Heart right ventricle (tissue), 16 donors: ENCODE data around the gene ROBO1. TPM values are rescaled to one million over a fixed set of nuclear protein-coding genes. Genes with fewer than 3 reads are reported as not detected.
"Not testable (repeated sequence)": the region's sequence is repeated elsewhere in the genome, so short reads cannot be mapped to it uniquely, and the experiment has no call there.

Experiments used
- ATAC-seq, 8 donors: fragments of 200-7000 bp; cut with Tn5 transposase; one replicate each; pipeline ENCODE4 v1.9.1; 2020; ENCODE audit warnings: mild to moderate bottlenecking in 8 of 8, moderate library complexity in 8 of 8, moderate number of reproducible peaks in 1 of 8
- DNase-seq, 2 donors: peaks; one replicate each; pipeline ENCODE4 v3.0.0-alpha.2; 2020
- H3K27ac ChIP-seq, 10 donors: fragments of 200-600 bp; sonication (generic) in 2 of 10; one replicate each; pipeline versions ENCODE4 v1.5.0 to v1.8.0; 2020 to 2022; ENCODE audit warnings: mild to moderate bottlenecking in 3 of 10
- H3K27me3 ChIP-seq, 7 donors: fragments of 200-600 bp; one replicate each; pipeline ENCODE4 v1.8.0; 2021 to 2022; ENCODE audit warnings: mild to moderate bottlenecking in 2 of 7
- H3K36me3 ChIP-seq, 9 donors: fragments of 200-600 bp; sonication (generic) in 1 of 9; one replicate each; pipeline versions ENCODE4 v1.5.0 to v1.8.0; 2020 to 2022; ENCODE audit warnings: mild to moderate bottlenecking in 2 of 9
- H3K4me1 ChIP-seq, 9 donors: fragments of 200-600 bp; sonication (generic) in 1 of 9; one replicate each; pipeline versions ENCODE4 v1.5.0 to v1.8.0; 2020 to 2022; ENCODE audit warnings: mild to moderate bottlenecking in 4 of 9
- H3K4me3 ChIP-seq, 10 donors: fragments of 200-600 bp; sonication (generic) in 2 of 10; one replicate each; pipeline versions ENCODE4 v1.5.0 to v1.8.0; 2020 to 2022; ENCODE audit warnings: mild to moderate bottlenecking in 7 of 10, moderate library complexity in 2 of 10
- H3K9me3 ChIP-seq, 11 donors: fragments of 200-600 bp in 10 of 11; sonication (generic) in 2 of 11; one replicate each; pipeline versions ENCODE4 v1.5.0 to v1.8.0; 2013 to 2022; ENCODE audit warnings: mild to moderate bottlenecking in 2 of 11, control low read depth in 1 of 11, moderate library complexity in 1 of 11
- WGBS, 2 donors: extraction: QIAGEN DNeasy Blood & Tissue Kit; methylation state at CpG; one replicate each; pipeline ENCODE4 v1.1.7; 2013; ENCODE audit warnings: inconsistent platforms in 1 of 2; 5-methylcytosine and 5-hydroxymethylcytosine counted together
- intact Hi-C, 10 donors: fragments of 100-400 bp; cut with DNase I; formaldehyde crosslinking; loops; one replicate each; pipeline versions ENCODE4 v1.11.1 to v1.14.2; 2022
- polyA plus RNA-seq, 2 donors: library from polyadenylated mRNA; stranded (reverse); fragments of 200-250 nt; gene quantifications; one replicate each; pipeline ENCODE4 v1.2.3, GENCODE V29; 2013
- total RNA-seq, 10 donors: library from RNA; stranded (reverse); fragmentation: NEBNext Ultra II Directional in 3 of 10; extraction: Animal tissue kit (Norgen Biotek cat#: 25700) in 3 of 10; gene quantifications; one replicate each; pipeline versions ENCODE4 v1.2.1 to v1.2.4, GENCODE V29; 2021 to 2023
- TF ChIP-seq, protein P1 (sequence below), 9 donors: fragments of 200-600 bp; sonication (generic) in 2 of 9; IDR thresholded peaks; one replicate each; pipeline versions ENCODE4 v1.5.0 to v1.8.0; 2021 to 2022; ENCODE audit warnings: antibody characterized with exemption in 9 of 9, mild to moderate bottlenecking in 5 of 9, moderate library complexity in 1 of 9
- donor health status: Arrhythmogenic right ventricular cardiomyopathy.
- donor health status: ischemic (EF 13 %, LVEDD 7.1; RV severe dilation, severe dysfunction).
- donor health status: healthy with polysubstance abuse.
- donor health status: DM: no; HTN: yes; CAD: no.
- donor health status: DM: no; HTN: no; CAD: no.
- donor health status: ischemic (EF 25% LVEDD 6.9; RV normal size, moderate dysfunction).
- donor health status: ischemic (EF 25% LVEDD 5.7; RV mildly dilated, moderate dysfunction).
- donor health status: healthy.
- donor health status: DM: yes; HTN: yes; CAD: no.
- donor health status: Ischemic cardiomyopathy.
- donor health status: ischemic (EF 35%, LVEDD 5.7; RV mildly dilated, moderate dysfunction).
- donor health status: nonischemic (EF 11% LVEDD 7.7; RV severe dilation, severe dysfunction).
- donor health status: DM: yes; HTN: yes; CAD: no.
- donor health status: PGD.
- donor health status: ischemic (EF 29% LVEDD 5.4; RV normal size, mild dysfunction).
- donor health status: nonischemic (EF 23%, LVEDD 6.1; RV moderate dilation, normal function).

ROBO1 gene
- total and polyA plus RNA-seq, 12 donors, result 2.8 to 13.9 (median 5.6) TPM

GRCh38 chr3:78683284-78683683 lies 1084.5 kb downstream of the ROBO1 start:
- Histone ChIP-seq H3K4me1 (no peaks in the 10 kb centered on the region), H3K36me3 (peaks cover 0 to 13% (median 0%) of the 10 kb centered on the region in 9 donors), H3K27ac (no peak overlapping the region), H3K27me3 (no peaks in the 10 kb centered on the region), H3K4me3 (no peak overlapping the region), H3K9me3 (peaks cover 0 to 8% (median 0%) of the 10 kb centered on the region in 11 donors)
- no peak for DNase-seq
- ATAC-seq, result no peak
- WGBS, 2 donors, result 96 to 99% methylated on average over 2 of the region's 2 CpGs
- intact Hi-C loops, result no loop called here
- TF ChIP-seq, protein P1, sequence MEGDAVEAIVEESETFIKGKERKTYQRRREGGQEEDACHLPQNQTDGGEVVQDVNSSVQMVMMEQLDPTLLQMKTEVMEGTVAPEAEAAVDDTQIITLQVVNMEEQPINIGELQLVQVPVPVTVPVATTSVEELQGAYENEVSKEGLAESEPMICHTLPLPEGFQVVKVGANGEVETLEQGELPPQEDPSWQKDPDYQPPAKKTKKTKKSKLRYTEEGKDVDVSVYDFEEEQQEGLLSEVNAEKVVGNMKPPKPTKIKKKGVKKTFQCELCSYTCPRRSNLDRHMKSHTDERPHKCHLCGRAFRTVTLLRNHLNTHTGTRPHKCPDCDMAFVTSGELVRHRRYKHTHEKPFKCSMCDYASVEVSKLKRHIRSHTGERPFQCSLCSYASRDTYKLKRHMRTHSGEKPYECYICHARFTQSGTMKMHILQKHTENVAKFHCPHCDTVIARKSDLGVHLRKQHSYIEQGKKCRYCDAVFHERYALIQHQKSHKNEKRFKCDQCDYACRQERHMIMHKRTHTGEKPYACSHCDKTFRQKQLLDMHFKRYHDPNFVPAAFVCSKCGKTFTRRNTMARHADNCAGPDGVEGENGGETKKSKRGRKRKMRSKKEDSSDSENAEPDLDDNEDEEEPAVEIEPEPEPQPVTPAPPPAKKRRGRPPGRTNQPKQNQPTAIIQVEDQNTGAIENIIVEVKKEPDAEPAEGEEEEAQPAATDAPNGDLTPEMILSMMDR (IDR thresholded peaks at IDR 0.05), result no peak

- WGBS, 2 donors, result 97% methylated on average over 23 to 24 of the region's 25 CpGs
- H3K4me3 ChIP-seq, H3K4me1 ChIP-seq, DNase-seq, H3K27ac ChIP-seq, H3K9me3 ChIP-seq, intact Hi-C loops, H3K36me3 ChIP-seq, H3K27me3 ChIP-seq, ATAC-seq: not testable (repeated sequence)
Observed at GRCh38 chr3:78675119-78675805, 1092.5 kb downstream of the ROBO1 start.

- intact Hi-C loops, result no loop called here
- Histone ChIP-seq H3K27ac (no peak overlapping the region), H3K27me3 (no peaks in the 10 kb centered on the region), H3K4me3 (no peak overlapping the region), H3K9me3 (no peaks in the 10 kb centered on the region), H3K4me1 (no peaks in the 10 kb centered on the region), H3K36me3 (peaks cover 0 to 10% (median 0%) of the 10 kb centered on the region in 9 donors)
- TF ChIP-seq, protein P1 (IDR thresholded peaks at IDR 0.05), result no peak
- DNase-seq (no peak), ATAC-seq (no peak)
- 62 to 67% methylated on average over 4 of the region's 4 CpGs for WGBS, 2 donors
Observed at GRCh38 chr3:78670746-78671145, 1097.1 kb downstream of the ROBO1 start.

DNA sequence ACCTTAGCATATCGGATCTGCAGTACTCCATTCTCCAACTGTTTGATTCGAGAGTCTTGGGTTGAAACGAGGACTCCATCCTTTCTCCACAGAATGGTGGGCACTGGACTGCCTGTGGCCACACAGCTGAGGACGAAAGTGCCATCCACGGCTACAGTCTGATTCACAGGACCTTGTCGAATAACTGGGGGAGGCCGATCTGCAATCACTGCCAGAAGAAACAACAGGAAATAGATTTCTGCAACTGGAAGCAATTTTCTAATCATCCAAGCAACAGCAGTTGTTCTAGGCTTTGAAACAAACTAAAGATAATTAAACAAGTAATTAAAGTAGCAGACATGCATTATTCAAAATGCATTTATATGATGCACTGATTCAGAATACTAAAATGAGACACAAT lies 1097.7 kb downstream of the ROBO1 start:
- Histone ChIP-seq H3K4me1 (no peaks in the 10 kb centered on the region), H3K4me3 (no peak overlapping the region), H3K9me3 (no peaks in the 10 kb centered on the region), H3K27me3 (no peaks in the 10 kb centered on the region), H3K27ac (no peak overlapping the region), H3K36me3 (peaks cover 0 to 10% (median 0%) of the 10 kb centered on the region in 9 donors)
- WGBS, 2 donors, result 67 to 75% methylated on average over 7 of the region's 7 CpGs
- TF ChIP-seq, protein P1 (IDR thresholded peaks at IDR 0.05), result no peak
- intact Hi-C loops, result no loop called here
- ATAC-seq (no peak), DNase-seq (no peak)

DNA sequence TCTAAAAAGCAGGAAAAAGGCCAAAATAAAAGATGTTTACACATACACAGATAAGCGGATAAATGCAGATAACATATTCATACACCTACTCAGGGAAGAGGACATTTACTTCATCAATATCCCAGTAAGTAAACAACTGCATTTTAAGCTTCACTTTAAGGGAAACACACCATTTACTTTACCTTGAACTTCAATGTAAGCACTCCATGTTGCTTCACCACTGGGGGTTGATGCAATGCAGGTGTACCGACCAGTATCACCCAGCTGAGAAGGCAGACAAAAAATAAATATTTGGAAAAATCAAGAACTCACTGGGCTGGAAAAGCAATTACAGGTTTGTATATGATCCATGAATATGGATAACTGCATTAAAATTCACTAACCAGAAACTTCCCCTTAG lies 1099.5 kb downstream of the ROBO1 start:
- Histone ChIP-seq H3K36me3 (peaks cover 0 to 10% (median 0%) of the 10 kb centered on the region in 9 donors), H3K9me3 (no peaks in the 10 kb centered on the region), H3K27me3 (no peaks in the 10 kb centered on the region), H3K4me1 (no peaks in the 10 kb centered on the region), H3K4me3 (no peak overlapping the region), H3K27ac (no peak overlapping the region)
- WGBS, 2 donors, result 48 to 50% methylated on average over 2 of the region's 2 CpGs
- ATAC-seq (no peak), DNase-seq (no peak)
- intact Hi-C loops, result loop anchor here in 4 of 10 donors (10.0 kb wide), 4 partner anchors 56 to 836 kb away; no protein-coding TSS in a partner anchor
- TF ChIP-seq, protein P1 (IDR thresholded peaks at IDR 0.05), result no peak
